NCI-H1417 treated with DMSO at 0.1 percent for 48 hours (cell line): ENCODE data around the gene IGLON5.

ENCODE experiments used
- DNase-seq: peaks from one replicate; lab custom pipeline; 2025; lab: John Stamatoyannopoulos, UW

Gene IGLON5

DNA sequence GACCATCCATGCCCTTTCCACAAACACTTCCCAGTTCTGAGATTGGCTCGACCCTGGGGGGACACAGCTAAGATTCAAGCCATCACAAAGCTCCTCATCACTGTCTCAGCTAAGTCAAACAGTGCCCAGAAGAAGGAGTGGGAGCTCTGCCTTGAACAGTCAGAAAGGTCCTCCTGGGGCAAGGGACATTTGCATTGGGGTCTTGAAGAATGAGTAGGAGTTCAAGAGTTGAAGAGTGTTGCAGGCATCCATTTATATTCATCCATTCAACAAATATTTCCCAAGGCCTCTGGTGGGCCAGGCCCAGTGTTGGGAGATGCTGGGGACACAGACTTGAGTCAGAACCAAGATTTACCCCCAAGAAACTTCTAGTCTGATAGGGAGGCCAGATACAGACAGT lies 6.5 kb downstream of the IGLON5 start:
- no peak for DNase-seq

DNA sequence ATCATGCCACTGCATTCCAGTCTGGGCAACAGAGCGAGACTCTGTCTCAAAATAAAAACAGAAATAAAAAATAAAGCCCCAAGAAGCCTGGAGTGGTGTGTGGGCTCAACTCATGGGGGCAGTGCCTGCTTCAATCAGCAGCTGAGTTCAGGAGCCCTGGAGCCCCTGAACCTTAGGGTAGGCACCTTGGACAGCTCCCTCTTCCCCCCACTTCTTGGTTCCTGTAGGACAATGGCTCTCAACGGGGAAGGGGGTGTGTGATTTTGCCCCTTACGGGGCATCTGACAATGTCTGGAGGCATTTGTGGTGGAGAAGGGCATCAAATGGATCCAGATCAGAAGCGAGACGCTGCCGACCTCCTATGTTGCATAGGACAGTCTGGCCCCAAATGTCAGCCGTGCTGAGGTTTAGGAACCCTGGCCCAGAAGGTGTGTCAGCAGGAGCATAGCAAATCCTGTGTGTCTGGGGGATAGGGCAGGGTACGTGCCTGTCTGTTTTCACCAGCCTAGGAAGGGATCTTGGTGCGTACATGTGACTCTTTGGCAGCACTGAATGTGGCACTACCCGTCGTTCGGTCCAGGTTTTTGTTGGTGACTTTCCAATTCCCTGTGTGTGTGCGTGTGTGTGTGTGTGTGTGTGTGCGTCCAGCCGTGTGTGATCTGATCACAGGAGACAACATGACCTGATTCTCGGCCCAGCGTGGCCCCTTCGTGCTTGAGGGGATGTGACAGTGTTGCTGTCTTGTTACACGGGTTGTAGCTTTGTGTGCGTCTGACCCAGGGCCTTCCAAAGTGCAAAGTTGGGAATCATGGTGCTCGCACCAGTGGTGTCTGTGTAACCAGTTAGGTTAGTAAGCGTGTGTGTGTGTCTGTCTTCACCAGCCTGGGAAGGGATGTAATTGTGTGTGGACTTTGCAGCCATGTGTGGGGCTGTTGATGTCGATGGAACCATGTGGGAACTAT lies 7.5 kb downstream of the IGLON5 start:
- DNase-seq = no peak

DNA sequence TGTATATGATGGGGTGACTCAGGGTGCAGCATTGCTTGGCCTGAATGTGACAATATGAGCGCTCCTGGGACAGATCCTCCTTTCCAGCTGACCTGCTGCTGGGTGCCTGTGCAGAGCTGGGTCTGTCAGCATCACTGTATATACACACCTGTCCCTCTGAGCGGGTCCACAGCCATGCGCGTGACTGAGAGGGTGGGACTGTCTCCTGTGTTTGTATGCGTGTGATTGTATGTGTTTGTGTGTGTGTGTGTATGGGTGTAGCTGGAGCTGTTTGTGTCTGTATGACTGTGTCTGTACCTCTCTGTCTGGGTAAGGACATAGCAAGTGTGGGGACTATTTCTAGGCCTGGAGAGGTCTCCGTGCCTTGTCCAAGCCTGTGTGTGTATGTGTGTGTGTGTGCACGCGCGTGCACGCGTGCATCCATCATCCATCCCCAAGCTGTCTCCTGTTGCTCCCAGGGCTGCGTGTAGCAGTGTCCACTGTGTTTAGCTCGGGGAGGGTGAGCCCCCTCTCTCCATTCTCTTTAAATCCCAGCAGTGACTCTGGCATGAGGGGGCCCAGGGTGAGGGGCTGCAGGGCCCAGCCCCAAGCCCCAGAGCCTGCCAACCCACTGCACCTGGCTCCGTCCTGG lies 8.3 kb downstream of the IGLON5 start:
- DNase-seq = no peak

DNA sequence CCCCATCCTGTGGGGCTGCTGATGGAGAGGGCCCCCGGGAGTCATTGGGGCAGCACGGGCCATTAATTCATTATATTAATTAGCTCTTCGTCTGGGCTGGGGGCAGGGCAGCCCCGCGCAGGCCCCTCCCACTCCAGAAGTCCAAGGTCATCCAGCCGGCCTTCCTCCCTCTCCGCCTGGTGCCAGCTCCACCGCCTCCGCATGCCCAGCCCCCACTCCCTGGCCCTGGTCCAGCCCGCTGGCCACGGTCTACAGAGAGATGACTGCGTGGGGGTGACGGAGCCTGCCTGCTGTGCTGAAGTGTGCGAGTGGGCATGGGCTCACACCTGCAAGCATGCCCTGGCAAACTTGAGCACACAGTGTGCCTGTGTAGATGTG lies 8.8 kb downstream of the IGLON5 start:
- DNase-seq = no peak

DNA sequence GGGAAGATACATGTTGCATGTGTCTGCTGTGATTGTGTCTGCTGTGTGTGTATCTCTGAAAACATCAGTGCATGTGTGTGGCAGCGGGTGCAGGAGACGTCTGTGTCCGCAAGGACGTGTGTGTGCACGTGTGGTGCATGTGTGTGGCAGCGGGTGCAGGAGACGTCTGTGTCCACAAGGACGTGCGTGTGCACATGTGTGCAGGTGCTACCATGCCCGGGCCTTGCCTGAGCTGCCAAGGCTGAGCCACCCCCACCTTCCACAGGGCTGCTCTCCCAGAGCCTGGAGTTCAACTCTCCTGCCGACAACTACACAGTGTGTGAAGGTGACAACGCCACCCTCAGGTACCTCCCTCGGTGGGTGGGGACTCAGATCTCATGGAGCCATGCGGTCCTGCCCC lies 10.4 kb downstream of the IGLON5 start:
- no peak for DNase-seq

DNA sequence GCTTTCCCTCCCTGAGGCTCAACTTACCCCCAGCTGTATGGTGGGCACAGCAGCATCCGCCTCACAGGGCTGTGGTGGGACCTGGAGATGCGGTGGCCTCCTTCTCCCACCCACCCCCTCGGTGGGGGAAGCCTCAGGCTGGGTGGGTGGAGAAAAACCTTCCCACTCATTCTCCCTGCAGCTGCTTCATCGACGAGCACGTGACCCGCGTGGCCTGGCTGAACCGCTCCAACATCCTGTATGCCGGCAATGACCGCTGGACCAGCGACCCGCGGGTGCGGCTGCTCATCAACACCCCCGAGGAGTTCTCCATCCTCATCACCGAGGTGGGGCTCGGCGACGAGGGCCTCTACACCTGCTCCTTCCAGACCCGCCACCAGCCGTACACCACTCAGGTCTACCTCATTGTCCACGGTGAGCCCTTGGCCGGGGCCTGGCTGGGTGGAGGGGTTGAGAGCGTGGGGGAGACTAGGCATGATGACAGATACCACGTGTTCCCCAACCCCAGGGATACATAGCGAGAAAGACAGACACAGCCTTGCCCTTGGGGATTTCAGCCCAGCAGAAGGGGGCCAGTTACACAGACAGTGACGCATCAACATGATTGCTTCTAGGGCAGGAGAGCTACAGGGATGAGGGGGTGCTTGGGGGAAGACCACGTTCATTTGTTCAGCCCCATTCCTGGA lies 12.2 kb downstream of the IGLON5 start:
- no peak for DNase-seq

DNA sequence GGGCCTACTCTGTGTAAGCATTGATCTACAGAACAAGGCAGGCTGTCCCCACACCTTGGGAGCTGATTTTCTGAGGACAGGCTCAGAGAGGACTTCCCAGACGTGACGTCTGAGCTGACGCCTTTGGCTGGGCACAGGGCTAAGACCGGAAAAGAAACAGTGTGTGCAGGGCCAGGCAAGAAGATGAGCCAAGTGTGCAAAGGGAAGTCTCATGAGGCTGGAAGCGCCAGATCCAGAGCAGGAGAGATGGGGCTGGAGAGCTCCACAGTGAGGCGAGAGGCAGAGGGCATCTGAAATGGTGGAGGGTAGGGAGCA lies 12.7 kb downstream of the IGLON5 start:
- no peak for DNase-seq

DNA sequence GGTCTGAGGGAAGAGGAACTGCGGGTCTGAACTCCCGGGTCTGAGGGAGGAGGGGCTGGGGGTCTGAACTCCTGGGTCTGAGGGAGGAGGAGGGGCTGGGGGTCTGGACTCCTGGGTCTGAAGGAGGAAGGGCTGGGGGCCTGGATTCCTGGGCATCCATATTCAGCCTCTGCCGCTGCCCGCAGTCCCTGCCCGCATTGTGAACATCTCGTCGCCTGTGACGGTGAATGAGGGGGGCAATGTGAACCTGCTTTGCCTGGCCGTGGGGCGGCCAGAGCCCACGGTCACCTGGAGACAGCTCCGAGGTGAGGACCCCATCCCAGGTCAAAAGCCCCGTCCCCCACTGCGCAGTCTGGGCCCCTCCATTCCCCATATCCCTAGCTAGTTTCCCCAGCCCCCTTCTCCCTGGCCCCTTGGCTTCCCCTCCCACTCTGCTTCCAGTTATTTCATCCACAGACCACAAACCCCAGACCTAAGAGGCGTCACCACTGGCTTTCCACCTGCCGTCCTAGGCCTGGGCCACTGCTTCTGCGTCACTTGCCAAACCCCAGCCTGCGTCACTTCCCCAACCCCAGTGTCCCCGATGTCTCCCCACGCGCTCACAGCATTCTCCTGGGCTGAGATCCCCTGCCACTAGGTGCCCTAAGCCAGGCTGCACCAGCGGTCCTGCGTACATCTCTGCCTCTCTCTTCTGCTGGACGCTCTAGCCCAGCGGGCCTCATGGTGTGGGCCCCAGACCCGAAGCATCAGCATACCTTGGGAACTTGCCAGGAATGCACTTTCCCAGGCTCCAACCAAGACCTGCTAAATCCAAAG lies 13.9 kb downstream of the IGLON5 start:
- no peak for DNase-seq

DNA sequence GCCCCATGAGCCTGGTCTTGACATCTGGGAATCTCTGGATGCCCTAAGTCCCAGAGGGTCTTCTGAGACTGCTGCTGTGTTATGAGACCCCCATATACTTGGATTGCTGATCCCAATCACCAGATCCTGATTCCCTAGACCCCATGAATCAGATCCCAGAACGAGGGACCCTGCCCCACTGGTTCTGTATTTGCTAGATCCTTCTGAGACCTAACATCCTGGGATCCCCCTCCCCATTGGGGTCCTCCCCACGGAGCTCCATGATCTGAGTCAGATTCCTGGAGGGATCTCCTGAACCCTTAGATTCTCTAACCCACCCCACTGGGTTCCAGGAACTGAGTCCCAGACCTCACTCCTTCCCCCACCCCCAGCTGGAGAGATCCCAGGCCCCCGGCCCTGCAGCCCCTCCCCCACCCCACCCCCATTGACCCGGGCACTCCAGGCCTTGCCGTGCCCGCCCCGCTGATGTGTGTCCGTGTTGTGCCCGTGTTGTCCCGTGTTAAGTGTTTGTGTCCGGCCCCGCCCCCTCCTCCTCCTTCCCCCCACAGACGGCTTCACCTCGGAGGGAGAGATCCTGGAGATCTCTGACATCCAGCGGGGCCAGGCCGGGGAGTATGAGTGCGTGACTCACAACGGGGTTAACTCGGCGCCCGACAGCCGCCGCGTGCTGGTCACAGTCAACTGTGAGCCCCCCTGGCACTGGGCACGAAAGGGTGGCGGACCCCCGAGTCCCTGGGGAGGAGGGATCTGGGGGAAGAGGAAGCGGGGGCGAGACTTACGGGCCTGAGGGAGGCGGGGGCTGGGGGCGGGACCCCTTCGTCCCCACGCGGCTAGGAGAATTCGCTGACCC lies 15.0 kb downstream of the IGLON5 start:
- DNase-seq = no peak

DNA sequence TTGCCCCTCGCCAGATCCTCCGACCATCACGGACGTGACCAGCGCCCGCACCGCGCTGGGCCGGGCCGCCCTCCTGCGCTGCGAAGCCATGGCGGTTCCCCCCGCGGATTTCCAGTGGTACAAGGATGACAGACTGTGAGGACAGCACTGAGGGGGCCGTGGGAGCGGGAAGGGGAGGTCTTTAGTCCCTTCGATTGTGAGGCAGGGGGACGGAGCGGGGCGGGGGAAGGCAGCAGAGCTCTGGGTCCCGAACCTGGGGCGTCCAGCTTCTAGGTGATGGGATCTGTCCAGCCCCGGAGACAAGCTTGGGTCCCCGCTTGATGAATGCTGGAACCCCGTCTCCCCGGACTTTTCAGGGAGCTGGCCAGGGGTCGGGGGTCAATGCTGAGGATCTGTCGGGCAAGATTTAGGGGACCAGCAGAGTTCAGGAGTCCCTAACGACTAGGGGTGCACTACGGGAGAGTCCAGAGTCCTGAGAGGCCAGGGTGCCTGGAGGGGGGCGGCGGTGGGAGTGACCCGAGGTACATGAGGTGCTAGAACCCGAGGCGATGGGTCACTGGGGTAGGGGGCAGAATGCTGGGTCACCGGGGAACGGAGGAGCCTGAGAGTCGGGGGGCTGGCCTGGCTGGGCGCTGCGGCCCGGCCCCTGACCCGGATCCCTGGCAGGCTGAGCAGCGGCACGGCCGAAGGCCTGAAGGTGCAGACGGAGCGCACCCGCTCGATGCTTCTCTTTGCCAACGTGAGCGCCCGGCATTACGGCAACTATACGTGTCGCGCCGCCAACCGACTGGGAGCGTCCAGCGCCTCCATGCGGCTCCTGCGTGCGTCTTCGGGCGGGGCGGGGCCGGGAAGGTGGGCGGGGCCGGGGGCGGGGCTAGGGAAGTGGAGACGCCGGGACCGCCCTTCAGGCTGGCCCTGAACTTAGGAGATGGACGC lies 15.9 kb downstream of the IGLON5 start:
- no peak for DNase-seq

DNA sequence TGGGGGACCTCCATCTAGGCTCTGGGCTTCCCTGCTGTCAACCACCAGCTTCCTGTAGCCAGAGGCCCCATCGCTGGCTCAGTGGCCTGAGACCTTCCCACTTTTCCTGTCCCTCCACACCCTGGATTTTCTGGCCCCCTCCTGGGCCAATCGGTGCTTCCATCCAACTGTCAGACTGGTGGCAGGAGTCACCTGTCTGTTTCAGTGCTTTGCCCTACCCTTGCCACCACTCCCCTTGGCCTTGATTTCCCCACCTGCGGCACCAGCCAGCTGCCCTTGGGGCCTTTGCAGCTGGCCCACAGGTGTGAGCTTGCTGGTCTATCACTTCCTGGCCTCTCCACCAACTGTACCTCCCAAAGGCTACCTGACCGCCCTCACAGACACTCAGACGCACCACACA lies 18.0 kb downstream of the IGLON5 start:
- DNase-seq = no peak

DNA sequence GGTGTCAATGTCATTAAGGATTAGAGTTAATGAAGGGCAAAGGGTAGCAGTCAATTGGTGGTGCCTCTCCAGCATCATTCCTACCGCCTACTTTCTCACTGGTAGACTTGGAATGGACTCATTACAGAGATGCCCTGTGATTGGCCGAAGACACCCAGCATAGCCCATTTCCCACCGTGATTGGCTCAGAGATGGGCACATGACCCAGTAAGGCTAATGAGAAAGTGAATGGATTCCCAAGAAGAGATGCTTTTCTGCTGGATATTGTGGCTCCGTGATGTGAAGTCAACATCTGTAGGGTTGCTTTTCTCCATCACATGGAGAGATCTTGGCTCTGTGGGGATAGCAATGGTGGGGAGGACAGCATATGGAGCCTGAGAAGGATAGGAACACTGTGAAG lies 18.9 kb downstream of the IGLON5 start:
- DNase-seq = no peak

DNA sequence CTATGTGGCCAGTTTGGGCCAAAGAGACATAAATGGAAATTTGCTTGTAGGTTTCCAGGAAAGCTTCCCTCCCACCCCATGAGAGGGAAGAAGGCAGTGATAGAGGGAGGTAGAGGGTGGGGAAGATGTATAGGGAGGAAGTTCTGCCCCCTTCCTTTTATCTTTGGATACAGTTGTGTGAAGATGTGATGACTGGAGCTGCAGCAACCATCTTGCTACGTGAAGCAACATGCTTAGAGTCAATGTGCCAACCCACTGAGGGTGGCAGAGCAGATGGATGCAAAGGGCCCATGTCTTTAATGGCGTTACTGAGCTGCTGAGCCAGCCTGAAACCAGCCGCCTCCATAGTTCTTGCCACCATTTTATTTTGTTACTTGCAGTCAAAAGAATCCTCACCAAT lies 19.7 kb downstream of the IGLON5 start:
- DNase-seq = no peak

DNA sequence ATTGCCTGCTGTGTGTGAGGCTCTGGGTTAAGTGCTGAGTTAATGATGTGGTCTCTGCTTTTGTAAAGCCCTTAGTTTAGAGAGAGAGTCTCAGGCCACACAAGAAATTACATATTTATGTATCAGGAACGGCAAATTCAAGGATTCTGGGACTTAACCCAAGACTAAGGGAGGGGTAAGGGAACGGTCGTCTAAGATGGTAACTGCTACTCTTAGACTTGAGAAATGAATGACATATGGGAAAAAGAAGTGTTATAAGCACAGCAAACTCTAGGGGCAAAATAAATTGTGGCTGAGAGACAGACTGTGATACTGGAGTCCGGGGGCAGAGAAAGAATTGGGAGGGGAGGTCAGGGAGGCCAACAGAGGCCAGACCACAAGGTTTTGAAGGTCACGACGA lies 20.3 kb downstream of the IGLON5 start:
- DNase-seq = no peak

DNA sequence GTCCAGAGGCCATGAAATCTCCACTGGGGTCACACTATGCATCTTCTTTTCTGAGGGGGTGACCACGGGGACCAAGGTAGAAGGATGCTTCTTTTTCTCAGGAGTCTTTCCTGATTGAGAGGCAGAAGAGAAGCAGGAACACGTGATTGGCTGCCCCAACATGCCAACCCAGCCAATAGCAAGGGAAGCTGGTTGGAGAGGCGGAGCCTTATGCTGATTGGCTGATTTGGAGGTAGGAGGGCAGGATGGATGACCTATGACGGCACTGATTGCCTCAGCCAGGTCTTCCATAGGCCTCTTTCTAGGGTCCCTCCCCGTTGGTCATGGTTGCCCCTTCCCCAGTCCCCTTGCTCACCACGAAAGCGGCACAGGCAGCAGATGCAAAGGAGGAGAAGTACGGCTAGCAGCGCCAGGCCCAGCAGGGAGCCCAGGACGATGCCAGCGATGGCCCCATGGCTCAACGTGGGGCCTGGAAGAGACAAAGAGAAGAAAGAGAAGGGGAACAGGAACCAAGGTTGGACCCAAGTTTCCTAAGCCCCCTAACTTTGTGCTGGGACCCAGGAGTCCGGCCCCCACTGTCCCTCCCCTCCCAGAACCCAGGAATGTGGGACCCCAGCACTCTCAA lies 22.5 kb downstream of the IGLON5 start:
- DNase-seq = no peak

DNA sequence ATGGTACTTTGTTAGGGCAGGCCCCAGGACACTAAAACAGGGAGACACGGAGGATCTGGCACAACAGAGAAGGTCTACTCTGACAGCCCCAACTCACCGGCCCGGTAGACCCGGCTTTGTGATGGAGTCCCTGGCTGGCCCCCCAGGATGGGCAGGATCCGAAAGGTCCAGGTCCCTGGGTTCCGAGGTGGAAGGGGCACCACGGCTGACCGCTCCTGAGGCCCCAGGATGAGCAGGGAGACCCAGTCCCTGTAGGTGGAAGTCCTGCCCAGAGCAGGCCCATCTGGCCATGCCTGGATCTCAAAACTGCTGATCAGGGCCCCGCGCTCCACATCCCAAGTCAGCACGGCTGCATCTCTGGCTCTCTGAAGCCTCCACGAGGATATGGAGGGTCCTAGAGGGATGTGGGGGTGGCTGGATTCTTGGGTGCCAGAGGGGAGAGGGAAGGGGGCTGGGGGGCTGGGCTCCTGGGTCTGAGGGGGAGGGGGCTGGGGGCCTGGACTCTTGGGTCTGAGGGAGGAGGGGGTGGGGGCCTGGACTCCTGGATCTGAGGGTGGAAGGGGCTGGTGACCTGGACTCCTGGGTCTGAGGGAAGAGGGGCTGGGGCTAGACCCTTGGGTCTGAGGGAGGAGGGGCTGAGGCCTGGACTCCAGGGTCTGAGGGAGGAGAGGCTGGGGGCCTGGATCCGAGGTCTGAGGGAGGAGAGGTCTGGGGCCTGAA lies 25.9 kb downstream of the IGLON5 start:
- DNase-seq = no peak

DNA sequence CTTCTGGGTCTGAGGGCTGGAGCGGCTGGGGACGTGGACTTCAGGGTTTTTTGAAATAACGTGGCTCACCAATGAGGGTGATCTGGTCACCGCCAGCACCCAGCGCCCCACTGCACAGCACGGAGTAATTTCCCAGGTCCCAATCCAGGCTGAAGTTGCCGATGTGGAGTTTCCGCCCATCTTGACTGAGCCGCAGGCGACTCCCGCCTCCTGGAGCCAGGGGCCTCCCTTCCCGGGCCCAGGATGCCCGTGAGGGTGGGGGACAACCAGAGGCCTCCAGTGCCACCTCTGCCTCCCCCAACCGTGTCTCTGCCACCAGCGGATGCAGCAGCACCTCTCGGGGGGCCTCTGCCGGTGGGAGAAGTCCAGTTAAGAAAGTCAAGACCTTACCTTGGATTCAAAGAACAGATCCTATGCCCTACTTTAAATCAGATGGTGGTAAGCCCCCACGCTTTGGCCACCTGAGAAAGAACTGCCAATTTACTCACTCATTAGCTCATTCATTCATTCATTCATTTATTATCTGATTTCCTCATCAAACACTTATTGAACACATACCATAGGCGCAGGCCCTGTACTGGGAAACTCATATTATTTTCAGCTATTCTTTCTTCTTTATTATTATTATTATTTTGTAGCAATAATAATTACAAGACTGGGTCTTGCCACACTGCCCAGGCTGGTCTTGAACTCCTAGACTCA lies 26.6 kb downstream of the IGLON5 start:
- no peak for DNase-seq

DNA sequence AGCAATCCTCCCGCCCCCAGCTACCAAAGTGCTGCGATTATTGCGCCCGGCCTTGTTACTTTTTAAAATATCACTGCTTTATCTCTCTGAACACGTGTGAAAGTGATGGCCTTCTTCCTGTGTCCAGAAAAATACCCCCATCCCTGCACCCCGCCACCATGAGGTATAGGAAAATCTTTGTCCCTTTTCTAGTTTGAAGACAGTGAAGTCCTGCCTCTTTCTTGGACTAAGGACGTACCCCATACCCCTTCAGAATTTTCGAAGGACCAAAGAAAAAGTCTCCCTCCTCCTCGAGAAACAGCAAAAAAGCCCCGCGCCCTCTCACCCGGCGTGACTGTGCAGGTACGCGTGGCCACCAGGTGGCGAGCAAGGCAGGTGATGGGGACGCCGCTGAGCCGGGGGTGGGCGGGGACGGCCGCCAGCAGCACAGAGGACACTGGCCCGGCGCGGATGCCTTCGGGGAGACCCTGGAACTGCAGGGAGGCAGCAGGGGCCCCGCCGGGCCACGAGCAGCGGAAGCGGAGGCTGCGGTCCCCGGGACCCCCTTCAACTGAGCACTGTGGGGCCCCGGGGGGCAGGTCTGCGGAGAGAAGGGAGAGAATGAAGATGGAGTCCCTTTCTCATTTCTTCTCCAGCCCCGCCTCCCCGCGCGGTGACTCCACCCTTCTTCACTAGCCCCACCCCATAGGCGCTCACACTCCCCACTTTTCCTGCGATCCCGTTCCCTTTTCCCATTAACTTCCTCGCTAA lies 27.3 kb downstream of the IGLON5 start:
- no peak for DNase-seq
